Adipocyte (in vitro differentiated cells): ENCODE measurements around the gene PHIP.

Experiments
- DNase-seq: peaks from one replicate; pipeline ENCODE4 v3.0.0-alpha.2; 2015; ENCODE audit warnings: low read depth
- H3K27me3 ChIP-seq: replicated peaks from 2 replicates; pipeline ENCODE4 v1.7.0; 2013; ENCODE audit warnings: mild to moderate bottlenecking, low read length, moderate library complexity; ENCODE audit not compliant: control insufficient read depth, insufficient read depth
- H3K36me3 ChIP-seq: 2 replicates; pipeline ENCODE4 v1.7.0; 2013; ENCODE audit warnings: low read length, mild to moderate bottlenecking, moderate library complexity; ENCODE audit not compliant: control insufficient read depth, insufficient read depth, severe bottlenecking
- H3K4me1 ChIP-seq: 2 replicates; pipeline ENCODE4 v1.7.0; 2013; ENCODE audit warnings: mild to moderate bottlenecking, low read length, moderate library complexity; ENCODE audit not compliant: control insufficient read depth, insufficient read depth
- H3K4me3 ChIP-seq: 2 replicates; pipeline ENCODE4 v1.7.0; 2013; ENCODE audit warnings: mild to moderate bottlenecking, low read length, moderate library complexity
- H3K9ac ChIP-seq: 2 replicates; pipeline ENCODE4 v1.7.0; 2013; ENCODE audit warnings: mild to moderate bottlenecking, low read length, moderate library complexity
- H3K9me3 ChIP-seq: 2 replicates; pipeline ENCODE4 v1.7.0; 2013; ENCODE audit warnings: mild to moderate bottlenecking, low read length, moderate library complexity; ENCODE audit not compliant: control insufficient read depth

The PHIP gene

DNA sequence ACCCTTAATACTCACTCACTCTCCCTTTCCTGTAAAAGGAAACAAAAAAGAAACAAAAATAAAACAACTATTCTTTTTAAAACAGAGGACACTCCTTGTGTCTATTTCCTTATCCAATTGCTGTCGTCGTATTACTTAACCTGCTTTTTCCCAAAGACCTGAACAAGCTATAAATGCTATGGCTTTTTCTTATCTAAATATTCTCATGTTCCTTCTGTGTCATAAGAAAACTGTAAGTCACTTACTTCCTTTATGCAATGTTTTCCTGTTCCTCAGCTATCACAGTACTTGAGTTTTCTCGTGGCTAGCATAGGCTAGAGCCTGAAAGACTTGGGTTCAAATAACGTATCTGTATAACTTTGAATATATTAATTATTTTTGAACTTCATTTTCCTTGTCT, 111.5 kb downstream of the PHIP start:
- no peak for DNase-seq
- Histone ChIP-seq H3K36me3 (peaks cover 95% of the 10 kb centered on the region), H3K4me1 (no peaks in the 10 kb centered on the region), H3K27me3 (no peaks in the 10 kb centered on the region), H3K4me3 (no peak overlapping the region), H3K9me3 (no peaks in the 10 kb centered on the region), H3K9ac (no peak overlapping the region)

DNA sequence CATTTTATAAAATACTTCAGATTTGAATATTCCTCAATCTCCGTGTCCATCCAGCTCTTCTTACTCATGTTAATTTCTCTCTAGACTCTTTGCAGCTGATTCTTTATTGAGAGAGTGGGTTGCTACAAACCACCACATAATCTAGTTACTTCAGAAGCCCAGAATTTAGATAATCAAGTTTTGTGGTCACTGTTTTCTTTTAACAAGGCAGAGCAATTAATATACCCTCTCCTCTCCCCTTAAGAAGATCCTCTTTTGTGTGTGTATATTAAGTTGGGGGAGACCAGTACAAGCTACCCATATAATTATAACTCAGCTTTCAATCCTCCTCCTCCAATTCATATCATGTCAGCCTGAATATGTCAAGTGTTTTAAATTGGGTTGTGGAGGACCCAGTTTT, 115.6 kb downstream of the PHIP start:
- H3K36me3 ChIP-seq = peaks cover 84% of the 10 kb centered on the region
- DNase-seq = no peak

DNA sequence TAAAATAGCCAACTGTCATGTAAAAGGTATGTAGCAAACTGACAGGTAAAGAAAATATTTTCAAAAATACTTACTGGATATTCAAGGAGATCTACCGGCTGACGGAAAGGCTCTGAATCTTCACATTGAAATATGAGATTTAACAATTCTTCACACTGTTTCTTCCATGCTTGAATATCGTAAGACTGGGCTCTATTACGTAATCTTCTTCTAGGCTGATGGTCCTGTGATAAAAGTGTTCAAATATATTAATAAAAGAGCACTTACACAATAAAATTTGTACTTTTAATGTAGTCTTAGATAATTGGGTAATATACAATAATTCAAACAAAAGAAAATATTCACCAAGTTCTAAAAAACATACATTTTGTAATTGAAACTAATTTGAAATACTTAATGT, 123.3 kb downstream of the PHIP start:
- Histone ChIP-seq H3K27me3 (no peaks in the 10 kb centered on the region), H3K9ac (no peak overlapping the region), H3K9me3 (peaks cover 4% of the 10 kb centered on the region), H3K36me3 (peaks cover 69% of the 10 kb centered on the region), H3K4me1 (no peaks in the 10 kb centered on the region), H3K4me3 (no peak overlapping the region)
- DNase-seq = no peak

More for the DNA sequence above, 115.6 kb downstream of the PHIP start:
- Histone ChIP-seq H3K4me3 (no peak overlapping the region), H3K9ac (no peak overlapping the region), H3K4me1 (no peaks in the 10 kb centered on the region), H3K27me3 (no peaks in the 10 kb centered on the region), H3K9me3 (no peaks in the 10 kb centered on the region)

DNA sequence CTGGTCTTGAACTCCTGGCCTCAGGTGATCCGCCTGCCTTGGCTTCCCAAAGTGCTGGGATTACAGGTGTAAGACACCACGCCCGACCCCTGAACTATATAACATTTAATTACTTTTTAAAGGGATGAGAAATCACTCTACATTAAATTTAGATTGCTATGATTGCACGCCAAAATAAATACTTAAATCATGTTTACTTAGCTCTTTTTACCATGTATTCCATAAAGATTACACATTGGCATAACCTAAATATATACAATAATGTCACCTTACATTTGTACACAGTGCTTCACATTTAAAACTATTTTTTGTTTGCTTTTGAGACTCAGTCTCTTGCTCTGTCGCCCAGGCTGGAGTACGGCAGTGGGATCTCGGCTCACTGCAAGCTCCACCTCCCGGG, 124.3 kb downstream of the PHIP start:
- H3K27me3 ChIP-seq = no peaks in the 10 kb centered on the region
- no peak for DNase-seq
- no peaks in the 10 kb centered on the region for H3K4me1 ChIP-seq
- H3K4me3 ChIP-seq = no peak overlapping the region
- H3K36me3 ChIP-seq = peaks cover 71% of the 10 kb centered on the region
- peaks cover 11% of the 10 kb centered on the region for H3K9me3 ChIP-seq
- H3K9ac ChIP-seq = no peak overlapping the region

DNA sequence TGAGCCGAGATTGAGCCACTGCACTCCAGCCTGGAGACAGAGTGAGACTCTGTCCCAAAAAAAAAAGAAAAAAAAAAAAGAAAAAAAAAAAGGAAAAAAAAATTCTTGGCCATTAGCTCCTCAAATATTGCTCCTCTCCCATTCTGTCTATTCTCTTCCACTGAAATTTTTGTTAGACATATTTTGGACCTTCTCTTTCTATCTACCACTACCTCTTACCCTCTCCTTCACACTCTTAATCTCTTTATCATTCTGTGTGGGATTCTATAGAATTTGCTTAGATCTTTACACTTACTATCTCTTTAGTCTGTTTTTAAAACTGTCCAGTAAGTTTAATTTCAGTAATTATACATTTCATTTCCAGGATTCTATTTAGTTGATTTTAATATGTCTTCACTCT, 125.7 kb downstream of the PHIP start:
- no peak for DNase-seq
- Histone ChIP-seq H3K36me3 (peaks cover 81% of the 10 kb centered on the region), H3K4me3 (no peak overlapping the region), H3K4me1 (no peaks in the 10 kb centered on the region), H3K9me3 (peaks cover 19% of the 10 kb centered on the region), H3K27me3 (no peaks in the 10 kb centered on the region), H3K9ac (no peak overlapping the region)

DNA sequence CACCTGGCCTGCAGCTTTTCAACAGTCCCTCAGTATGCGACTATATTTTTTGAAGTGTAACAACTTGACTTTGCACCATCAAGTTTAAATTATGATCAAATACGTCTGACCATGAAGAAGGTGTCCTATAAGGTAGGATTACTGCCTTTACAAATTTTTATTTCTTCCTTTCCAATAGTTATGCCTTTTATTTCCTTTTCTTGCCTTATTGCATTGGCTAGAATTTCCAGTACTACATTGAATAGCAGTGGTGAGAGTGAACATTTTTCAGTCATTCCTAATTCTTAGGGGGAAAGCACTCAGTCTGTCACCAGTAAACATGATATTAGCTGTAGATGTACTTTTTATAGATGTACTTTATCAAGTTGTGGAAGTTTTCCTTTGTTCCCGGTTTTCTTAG, 129.3 kb downstream of the PHIP start:
- Histone ChIP-seq H3K9me3 (peaks cover 19% of the 10 kb centered on the region), H3K36me3 (peaks cover 89% of the 10 kb centered on the region), H3K9ac (no peak overlapping the region), H3K4me1 (no peaks in the 10 kb centered on the region), H3K27me3 (no peaks in the 10 kb centered on the region), H3K4me3 (no peak overlapping the region)
- DNase-seq = no peak

DNA sequence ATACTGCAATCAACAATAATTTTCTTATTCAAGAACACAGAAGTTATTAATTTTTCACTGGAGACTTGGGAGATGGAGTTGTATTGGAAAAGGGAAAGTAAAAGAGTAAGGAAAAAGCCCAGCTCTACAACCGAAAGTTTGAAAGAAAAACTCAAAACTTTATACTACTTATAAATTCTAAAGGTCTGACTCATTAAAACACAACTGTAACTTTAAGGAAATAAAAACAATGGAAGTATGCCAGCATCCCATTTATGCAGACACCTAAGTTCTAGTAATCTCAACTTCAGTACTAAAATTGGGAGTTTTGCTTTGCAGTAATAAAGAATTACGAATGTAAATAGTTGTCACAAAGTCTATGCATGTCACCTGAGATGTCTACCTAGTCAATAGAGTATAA, 130.1 kb downstream of the PHIP start:
- no peak overlapping the region for H3K4me3 ChIP-seq
- no peak overlapping the region for H3K9ac ChIP-seq
- no peaks in the 10 kb centered on the region for H3K27me3 ChIP-seq
- peaks cover 87% of the 10 kb centered on the region for H3K36me3 ChIP-seq
- peak; percentile 41 for DNase-seq
- peaks cover 19% of the 10 kb centered on the region for H3K9me3 ChIP-seq
- H3K4me1 ChIP-seq = no peaks in the 10 kb centered on the region

DNA sequence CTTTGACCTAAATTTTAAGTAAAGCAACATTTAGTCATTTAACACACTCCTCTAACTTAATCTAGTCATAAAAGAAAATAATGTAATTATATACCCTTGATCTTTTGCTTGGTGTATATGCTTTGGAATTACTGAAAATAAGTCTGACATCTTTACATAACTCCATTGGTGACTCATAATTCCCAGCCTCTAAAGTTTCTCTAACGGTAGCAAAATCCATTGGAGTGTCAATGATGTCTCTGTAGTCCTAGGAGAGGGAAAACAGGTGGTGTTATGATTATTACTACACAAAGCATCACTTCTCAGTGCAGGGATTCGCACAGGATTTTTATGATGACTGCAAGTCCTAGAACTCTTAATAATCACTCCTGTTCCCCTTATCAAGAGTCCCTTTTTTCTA, 130.5 kb downstream of the PHIP start:
- no peak overlapping the region for H3K4me3 ChIP-seq
- DNase-seq = no peak
- peaks cover 18% of the 10 kb centered on the region for H3K9me3 ChIP-seq
- H3K27me3 ChIP-seq = no peaks in the 10 kb centered on the region
- H3K9ac ChIP-seq = no peak overlapping the region
- no peaks in the 10 kb centered on the region for H3K4me1 ChIP-seq
- H3K36me3 ChIP-seq = peaks cover 82% of the 10 kb centered on the region

DNA sequence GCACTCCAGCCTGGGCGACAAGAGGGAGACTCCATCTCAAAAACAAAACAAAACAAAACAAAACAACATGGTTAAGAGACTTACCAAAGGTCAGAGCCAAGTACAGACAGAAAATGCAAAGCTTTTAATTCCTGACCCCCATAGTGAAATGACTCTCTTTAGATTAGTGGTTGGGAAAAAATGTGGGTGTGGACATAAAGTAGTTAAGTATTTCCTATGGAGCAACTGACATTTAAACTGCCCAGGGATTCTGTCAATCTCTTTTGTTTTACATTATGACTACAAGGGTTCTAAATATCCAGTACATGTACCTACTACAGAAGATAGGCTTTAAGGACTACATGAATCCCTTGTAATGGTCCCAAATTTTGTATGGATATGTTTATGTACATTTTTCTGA, 135.6 kb downstream of the PHIP start:
- Histone ChIP-seq H3K9me3 (no peaks in the 10 kb centered on the region), H3K4me3 (no peak overlapping the region), H3K9ac (no peak overlapping the region), H3K36me3 (peaks cover 67% of the 10 kb centered on the region), H3K4me1 (peaks cover 2% of the 10 kb centered on the region), H3K27me3 (no peaks in the 10 kb centered on the region)
- peak; percentile 45 for DNase-seq

DNA sequence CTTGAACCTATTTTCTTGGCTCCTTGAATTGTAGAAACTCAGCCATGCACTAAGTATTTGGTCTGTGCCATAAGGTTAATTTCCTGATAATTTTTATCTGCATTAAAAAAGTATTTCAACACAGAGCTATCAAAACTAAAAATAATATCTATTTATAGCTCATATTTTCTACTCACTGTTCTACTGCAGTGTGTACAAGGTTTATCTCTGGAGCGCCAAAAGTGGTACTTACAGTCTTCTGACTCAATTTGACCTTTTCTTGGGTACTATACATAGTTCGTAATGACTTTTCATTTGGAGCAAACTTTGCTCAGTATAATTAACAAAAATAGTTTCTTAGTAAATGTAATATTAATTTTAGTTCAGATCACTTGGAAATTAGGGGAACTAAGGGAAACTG, 141.5 kb downstream of the PHIP start:
- Histone ChIP-seq H3K4me3 (no peak overlapping the region), H3K4me1 (peaks cover 17% of the 10 kb centered on the region), H3K9ac (no peak overlapping the region), H3K27me3 (no peaks in the 10 kb centered on the region), H3K36me3 (peaks cover 26% of the 10 kb centered on the region), H3K9me3 (no peaks in the 10 kb centered on the region)
- DNase-seq = no peak

DNA sequence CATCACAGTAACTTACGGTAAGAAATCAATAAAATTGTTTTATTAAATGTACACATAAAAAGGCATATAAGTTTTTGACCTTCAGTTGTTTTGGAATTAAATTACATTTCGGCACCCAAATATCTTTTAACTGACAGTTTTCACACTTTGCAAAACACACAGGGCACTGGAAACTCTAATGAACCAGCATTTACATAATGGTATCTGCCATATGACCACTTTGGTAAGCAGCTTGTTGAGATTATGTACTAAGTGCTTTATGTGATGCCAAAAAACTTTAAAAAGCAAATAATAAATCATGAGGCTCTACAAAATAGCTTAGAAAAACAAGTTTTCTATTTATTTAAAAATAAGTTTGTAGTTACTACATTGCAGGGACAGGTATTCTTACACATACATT, 142.5 kb downstream of the PHIP start:
- H3K27me3 ChIP-seq = no peaks in the 10 kb centered on the region
- no peaks in the 10 kb centered on the region for H3K9me3 ChIP-seq
- no peak overlapping the region for H3K9ac ChIP-seq
- no peak overlapping the region for H3K4me3 ChIP-seq
- peaks cover 17% of the 10 kb centered on the region for H3K4me1 ChIP-seq
- peaks cover 17% of the 10 kb centered on the region for H3K36me3 ChIP-seq
- no peak for DNase-seq

DNA sequence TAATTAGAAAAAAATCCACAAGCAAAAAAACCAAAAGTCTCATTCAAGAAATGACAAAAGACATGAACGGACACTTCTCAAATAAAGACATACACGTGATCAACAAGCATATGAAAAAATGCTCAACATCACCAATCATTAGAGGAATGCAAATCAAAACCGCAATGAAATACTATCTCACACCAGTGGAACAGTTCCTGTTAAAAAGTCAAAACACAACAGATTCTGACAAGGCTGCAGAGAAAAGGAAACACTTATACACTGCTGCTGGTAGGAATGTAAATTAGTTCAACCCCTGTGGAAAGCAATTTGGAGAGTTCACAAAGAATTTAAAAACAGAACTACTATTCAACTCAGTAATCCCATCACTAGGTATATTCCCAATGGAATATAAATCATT, 152.7 kb downstream of the PHIP start:
- Histone ChIP-seq H3K4me3 (no peak overlapping the region), H3K9me3 (peaks cover 6% of the 10 kb centered on the region), H3K9ac (no peak overlapping the region), H3K27me3 (no peaks in the 10 kb centered on the region), H3K4me1 (no peaks in the 10 kb centered on the region), H3K36me3 (no peaks in the 10 kb centered on the region)
- DNase-seq = no peak
